Esophagus squamous epithelium (tissue), 5 donors: Measurements from ENCODE around the gene FOXD3. TPM values are rescaled to one million over a fixed set of nuclear protein-coding genes. Genes with fewer than 3 reads are reported as not detected.

Source experiments
- DNase-seq: peaks from one replicate; lab custom pipeline; 2025; lab: John Stamatoyannopoulos, UW
- H3K27ac ChIP-seq, 4 donors: fragments of 200-600 bp; sonication (generic); one replicate each; pipeline ENCODE4 v1.5.1; 2016 to 2019; ENCODE audit warnings: mild to moderate bottlenecking in 1 of 4
- H3K27me3 ChIP-seq, 4 donors: fragments of 200-600 bp; sonication (generic); 1 replicate in 3 of 4; 2 replicates in 1 of 4; pipeline versions ENCODE4 v1.5.1 to v1.6.0; 2017 to 2021; ENCODE audit warnings: antibody characterized with exemption in 1 of 4
- H3K36me3 ChIP-seq, 3 donors: fragments of 200-600 bp; sonication (generic); one replicate each; pipeline ENCODE4 v1.5.1; 2016 to 2019
- H3K4me1 ChIP-seq, 3 donors: fragments of 200-600 bp; sonication (generic); one replicate each; pipeline ENCODE4 v1.5.1; 2017 to 2019
- H3K4me3 ChIP-seq, 4 donors: fragments of 200-600 bp; sonication (generic); 1 replicate in 3 of 4; 2 replicates in 1 of 4; pipeline ENCODE4 v1.5.1; 2016 to 2019; ENCODE audit warnings: mild to moderate bottlenecking in 2 of 4, moderate library complexity in 1 of 4
- H3K9me3 ChIP-seq, 3 donors: fragments of 200-600 bp; sonication (generic); one replicate each; pipeline ENCODE4 v1.5.1; 2016 to 2019
- POLR2A ChIP-seq, 4 donors: fragments of 450-650 bp; IDR thresholded peaks; one replicate each; pipeline ENCODE4 v1.6.1; 2017; ENCODE audit warnings: antibody characterized with exemption in 4 of 4, mild to moderate bottlenecking in 4 of 4, moderate library complexity in 3 of 4
- WGBS, 2 donors: methylation state at CpG; one replicate each; pipeline ENCODE4 v1.1.5; 2018; 5-methylcytosine and 5-hydroxymethylcytosine counted together
- intact Hi-C: fragments of 100-400 bp; cut with DNase I; formaldehyde crosslinking; loops from one replicate; pipeline ENCODE4 v1.15.0; 2022
- small RNA-seq, 4 donors: library from RNA; depleted of rRNA; stranded (forward); fragments of <200 nt; gene quantifications; one replicate each; pipeline ENCODE3, GENCODE V24; 2016
- total RNA-seq, 4 donors: library from RNA; depleted of rRNA; stranded (reverse); fragments of >200 nt; gene quantifications; one replicate each; pipeline ENCODE4 v1.1.0, GENCODE V29; 2016
- TF ChIP-seq, protein P1 (sequence below), 6 experiments: fragments of 450-650 bp in 4 of 6; fragments of 200-600 bp in 2 of 6; sonication (generic) in 2 of 6; IDR thresholded peaks; one replicate each; pipeline ENCODE4 v1.5.1; 2016 to 2019; ENCODE audit warnings: antibody characterized with exemption in 6 of 6, mild to moderate bottlenecking in 4 of 6, moderate library complexity in 4 of 6
- donor health status: DM: yes; HTN: yes; CAD: no.

Gene FOXD3
- total RNA-seq, 4 donors from 2014 or later: 0.76 TPM; not detected in 3

DNA sequence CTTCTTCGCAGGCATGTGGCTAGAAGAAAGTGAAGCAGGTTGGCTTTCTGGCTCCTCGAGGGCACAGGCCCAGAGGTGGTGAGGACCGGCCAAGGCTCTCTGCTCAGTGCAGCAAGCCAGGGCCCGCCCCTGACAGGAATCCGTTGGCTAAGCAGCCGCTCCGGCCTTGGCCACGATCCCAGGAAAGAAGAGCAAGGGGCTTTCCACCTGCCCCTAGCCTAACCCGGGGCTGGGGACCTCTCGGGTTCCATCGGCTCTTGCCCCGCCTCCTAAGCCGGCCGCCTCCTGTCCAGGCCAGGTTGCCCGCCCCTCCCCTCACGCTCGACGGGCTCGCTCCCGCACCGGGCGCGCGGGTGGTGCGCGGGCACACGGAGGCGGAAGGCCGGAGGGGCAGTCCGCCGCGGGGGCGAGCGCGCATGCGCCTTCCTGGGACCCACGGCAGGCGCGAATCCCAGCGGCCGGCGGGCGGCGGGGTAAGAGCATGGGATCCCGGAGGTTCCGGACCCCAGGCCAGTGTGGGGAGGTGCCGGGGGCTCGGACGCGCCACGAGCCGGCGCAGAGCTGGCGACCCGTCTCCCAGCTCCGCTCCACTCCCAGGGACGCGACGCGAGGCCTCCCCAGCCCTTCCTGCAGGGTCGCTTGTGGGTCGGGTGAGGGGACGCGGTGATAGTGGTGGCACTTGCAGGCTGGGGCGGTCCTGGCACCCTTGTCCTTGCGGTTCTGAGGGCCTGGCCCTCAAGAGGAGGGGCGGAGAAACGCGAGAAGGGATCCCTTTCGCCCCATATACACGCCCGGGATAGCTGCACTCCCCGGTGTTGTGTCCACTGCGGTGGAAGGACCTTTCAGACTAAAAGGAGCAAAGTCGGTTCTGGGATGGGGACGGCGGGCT lies 45.1 kb downstream of the FOXD3 start, which contains the start of gene ALG6:
Gene ALG6, plus strand, starts transcription at position 413 of the 889 bp plus-strand sequence. CDS start 3,351 bp downstream, outside the sequence.
- Histone ChIP-seq H3K36me3 (peaks cover 0 to 17% (median 0%) of the 10 kb centered on the region in 3 donors), H3K4me3 (peak within 1 kb of the TSS; percentile 74 to 98 (median 94)), H3K27ac (peak within 1 kb of the TSS; percentile 82 to 94 (median 90)), H3K27me3 (no peaks in the 10 kb centered on the region), H3K9me3 (no peaks in the 10 kb centered on the region), H3K4me1 (peaks cover 6 to 31% (median 18%) of the 10 kb centered on the region in 3 donors)
- TF ChIP-seq, protein P1, sequence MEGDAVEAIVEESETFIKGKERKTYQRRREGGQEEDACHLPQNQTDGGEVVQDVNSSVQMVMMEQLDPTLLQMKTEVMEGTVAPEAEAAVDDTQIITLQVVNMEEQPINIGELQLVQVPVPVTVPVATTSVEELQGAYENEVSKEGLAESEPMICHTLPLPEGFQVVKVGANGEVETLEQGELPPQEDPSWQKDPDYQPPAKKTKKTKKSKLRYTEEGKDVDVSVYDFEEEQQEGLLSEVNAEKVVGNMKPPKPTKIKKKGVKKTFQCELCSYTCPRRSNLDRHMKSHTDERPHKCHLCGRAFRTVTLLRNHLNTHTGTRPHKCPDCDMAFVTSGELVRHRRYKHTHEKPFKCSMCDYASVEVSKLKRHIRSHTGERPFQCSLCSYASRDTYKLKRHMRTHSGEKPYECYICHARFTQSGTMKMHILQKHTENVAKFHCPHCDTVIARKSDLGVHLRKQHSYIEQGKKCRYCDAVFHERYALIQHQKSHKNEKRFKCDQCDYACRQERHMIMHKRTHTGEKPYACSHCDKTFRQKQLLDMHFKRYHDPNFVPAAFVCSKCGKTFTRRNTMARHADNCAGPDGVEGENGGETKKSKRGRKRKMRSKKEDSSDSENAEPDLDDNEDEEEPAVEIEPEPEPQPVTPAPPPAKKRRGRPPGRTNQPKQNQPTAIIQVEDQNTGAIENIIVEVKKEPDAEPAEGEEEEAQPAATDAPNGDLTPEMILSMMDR (IDR thresholded peaks at IDR 0.05): peak in 2 of 6 experiments; percentile 25 to 36
- TF ChIP-seq POLR2A (IDR thresholded peaks at IDR 0.05): peak in 2 of 4 donors; percentile 55 to 83
- intact Hi-C loops: no loop called here
- 1 to 2% methylated on average over 7 to 17 of the region's 77 CpGs for WGBS, 2 donors
- DNase-seq: peak; percentile 54

- TF ChIP-seq POLR2A (IDR thresholded peaks at IDR 0.05): no peak
- intact Hi-C loops: no loop called here
- Histone ChIP-seq H3K9me3 (no peaks in the 10 kb centered on the region), H3K4me3 (peak overlapping the region; percentile 74 to 98 (median 94)), H3K27ac (peak overlapping the region; percentile 82 to 94 (median 90)), H3K27me3 (no peaks in the 10 kb centered on the region), H3K4me1 (peaks cover 6 to 31% (median 18%) of the 10 kb centered on the region in 3 donors), H3K36me3 (peaks cover 0 to 23% (median 0%) of the 10 kb centered on the region in 3 donors)
- 0 to 3% methylated on average over 8 to 10 of the region's 10 CpGs for WGBS, 2 donors
- no peak for DNase-seq
These were observed 45.8 kb downstream of the FOXD3 start for GRCh38 chr1:63368131-63368530.

Small RNA genes within 50 kb of the gene (small RNA-seq; reads per million reads assigned to genes)
- 0 to 0.27 (median 0.04) reads per million in 4 donors for gene MIR6068
- gene RF00019: 0 reads per million in 4 donors

Other genes with a start within 250 kb of the FOXD3 start
- gene ALG6, start 45.1 kb downstream of the FOXD3 start, total RNA-seq: 10 to 100 TPM in 3 of 4 donors, 1 to 10 TPM in 1; 6.8 to 16.5 (median 13.0) TPM
- 10 to 100 TPM in 3 of 4 donors, 1 to 10 TPM in 1; 7.3 to 22.3 (median 12.7) TPM for gene ITGB3BP, start 200.7 kb downstream of the FOXD3 start, total RNA-seq
- 1 to 10 TPM; 1.1 to 4.2 (median 2.7) TPM for gene EFCAB7, start 201.0 kb downstream of the FOXD3 start, total RNA-seq